GM19193 (cell line): ENCODE results near the gene KCNN3.

ENCODE experiments used
- POLR2A ChIP-seq: IDR thresholded peaks from 4 replicates; pipeline ENCODE4 v1.6.1; 2011; ENCODE audit not compliant: insufficient read depth, insufficient read length; ENCODE audit errors: extremely low read depth

The KCNN3 gene

GRCh38 chr1:154884869-154885701 lies 15.0 kb upstream of the KCNN3 start:
- TF ChIP-seq POLR2A, result no peak

- TF ChIP-seq POLR2A, result no peak
Measured at GRCh38 chr1:154883919-154884868, 14.1 kb upstream of the KCNN3 start.

GRCh38 chr1:154881820-154882535 lies 11.9 kb upstream of the KCNN3 start:
- TF ChIP-seq POLR2A, result no peak

- TF ChIP-seq POLR2A, result no peak
Measured at GRCh38 chr1:154880671-154881070, 10.6 kb upstream of the KCNN3 start.

GRCh38 chr1:154879038-154879421 lies 8.9 kb upstream of the KCNN3 start:
- no peak for TF ChIP-seq POLR2A

GRCh38 chr1:154878371-154879037 lies 8.4 kb upstream of the KCNN3 start:
- no peak for TF ChIP-seq POLR2A

- no peak for TF ChIP-seq POLR2A
Measured at GRCh38 chr1:154877370-154877974, 7.4 kb upstream of the KCNN3 start.

GRCh38 chr1:154876842-154877369 lies 6.8 kb upstream of the KCNN3 start:
- no peak for TF ChIP-seq POLR2A

- no peak for TF ChIP-seq POLR2A
Measured at GRCh38 chr1:154874465-154874864, 4.4 kb upstream of the KCNN3 start.

- TF ChIP-seq POLR2A, result no peak
Measured at GRCh38 chr1:154873321-154873950, 3.4 kb upstream of the KCNN3 start.

GRCh38 chr1:154871374-154871773 lies 1.3 kb upstream of the KCNN3 start:
- no peak for TF ChIP-seq POLR2A

- no peak for TF ChIP-seq POLR2A
Measured at GRCh38 chr1:154870734-154871133, 653 bp upstream of the KCNN3 start.

- no peak for TF ChIP-seq POLR2A
Measured at GRCh38 chr1:154869351-154870114, 548 bp downstream of the KCNN3 start.
